ENCODE measurements around the gene PPP1R7.

GRCh38 chr2:241132538-241133435 lies 17.5 kb upstream of the PPP1R7 start:
- TF ChIP-seq POLR2A (IDR thresholded peaks at IDR 0.05; ENCODE audit: low read length) (no peak), GATA1 (IDR thresholded peaks at IDR 0.05; ENCODE audit: low read depth, low read length) (no peak)

Measured in erythroblast (primary cell).